Measurements from ENCODE around the gene RTL3.

The RTL3 gene, protein sequence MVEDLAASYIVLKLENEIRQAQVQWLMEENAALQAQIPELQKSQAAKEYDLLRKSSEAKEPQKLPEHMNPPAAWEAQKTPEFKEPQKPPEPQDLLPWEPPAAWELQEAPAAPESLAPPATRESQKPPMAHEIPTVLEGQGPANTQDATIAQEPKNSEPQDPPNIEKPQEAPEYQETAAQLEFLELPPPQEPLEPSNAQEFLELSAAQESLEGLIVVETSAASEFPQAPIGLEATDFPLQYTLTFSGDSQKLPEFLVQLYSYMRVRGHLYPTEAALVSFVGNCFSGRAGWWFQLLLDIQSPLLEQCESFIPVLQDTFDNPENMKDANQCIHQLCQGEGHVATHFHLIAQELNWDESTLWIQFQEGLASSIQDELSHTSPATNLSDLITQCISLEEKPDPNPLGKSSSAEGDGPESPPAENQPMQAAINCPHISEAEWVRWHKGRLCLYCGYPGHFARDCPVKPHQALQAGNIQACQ

GRCh38 chrX:78658845-78659744 lies at the start of gene RTL3:
RTL3 (minus strand) TSS chrX:78659328; CDS start chrX:78658420, 908 bp downstream.
- Histone ChIP-seq H3K9me3 (ENCODE audit: control insufficient read depth in 2 of 2, low read length in 2 of 2) (no peaks in the 10 kb centered on the region), H3K4me3 (ENCODE audit: low read length in 2 of 2) (no peak within 1 kb of the TSS), H3K27me3 (ENCODE audit: control insufficient read depth in 1 of 2, insufficient read depth in 2 of 2, low read length in 2 of 2) (peaks cover 0 to 7% of the 10 kb centered on the region in 2 donors), H3K4me1 (ENCODE audit: control insufficient read depth, insufficient read depth, low read length) (peaks cover 5% of the 10 kb centered on the region), H3K9ac (ENCODE audit: low read length in 2 of 2) (no peak within 1 kb of the TSS), H3K27ac (ENCODE audit: low read length) (peak within 1 kb of the TSS; percentile 18), H3K36me3 (ENCODE audit: control insufficient read depth in 2 of 2, insufficient read depth in 2 of 2, low read length in 2 of 2) (no peaks in the 10 kb centered on the region)

DNA sequence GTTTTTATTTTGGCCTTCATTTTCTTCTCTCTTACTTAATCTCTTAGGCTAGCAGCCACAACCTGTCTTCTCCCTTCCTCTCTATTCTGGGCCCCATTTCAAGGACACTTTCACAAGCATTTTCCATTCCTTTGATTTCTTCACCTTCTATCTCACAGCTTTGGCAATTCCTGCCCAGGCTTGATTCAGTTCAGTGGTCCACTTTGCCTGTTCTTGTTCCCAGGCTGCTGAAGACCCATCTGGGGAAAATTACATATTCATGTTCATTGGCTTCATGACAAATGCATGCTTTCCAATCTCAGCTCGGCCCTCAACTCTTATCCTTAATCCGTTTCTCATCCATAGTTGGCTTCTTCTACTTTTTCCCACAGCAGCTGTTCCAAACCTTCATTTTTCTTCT lies 49.7 kb upstream of the RTL3 start:
- Histone ChIP-seq H3K9me3 (ENCODE audit: control insufficient read depth in 2 of 2, low read length in 2 of 2) (no peaks in the 10 kb centered on the region), H3K36me3 (ENCODE audit: control insufficient read depth in 2 of 2, insufficient read depth in 2 of 2, low read length in 2 of 2) (no peaks in the 10 kb centered on the region), H3K27me3 (ENCODE audit: control insufficient read depth in 1 of 2, insufficient read depth in 2 of 2, low read length in 2 of 2) (no peaks in the 10 kb centered on the region), H3K27ac (ENCODE audit: low read length) (no peak overlapping the region), H3K9ac (ENCODE audit: low read length in 2 of 2) (no peak overlapping the region), H3K4me3 (ENCODE audit: low read length in 2 of 2) (no peak overlapping the region), H3K4me1 (ENCODE audit: control insufficient read depth, insufficient read depth, low read length) (no peaks in the 10 kb centered on the region)

- no peak overlapping the region for H3K27ac ChIP-seq (ENCODE audit: low read length)
- H3K4me3 ChIP-seq (ENCODE audit: low read length in 2 of 2): no peak overlapping the region
- no peak overlapping the region for H3K9ac ChIP-seq (ENCODE audit: low read length in 2 of 2)
- H3K4me1 ChIP-seq (ENCODE audit: control insufficient read depth, insufficient read depth, low read length): no peaks in the 10 kb centered on the region
- no peaks in the 10 kb centered on the region for H3K9me3 ChIP-seq (ENCODE audit: control insufficient read depth in 2 of 2, low read length in 2 of 2)
- no peaks in the 10 kb centered on the region for H3K27me3 ChIP-seq (ENCODE audit: control insufficient read depth in 1 of 2, insufficient read depth in 2 of 2, low read length in 2 of 2)
- H3K36me3 ChIP-seq (ENCODE audit: control insufficient read depth in 2 of 2, insufficient read depth in 2 of 2, low read length in 2 of 2): no peaks in the 10 kb centered on the region
Measured at GRCh38 chrX:78708262-78708661, 49.1 kb upstream of the RTL3 start.

- Histone ChIP-seq H3K36me3 (ENCODE audit: control insufficient read depth in 2 of 2, insufficient read depth in 2 of 2, low read length in 2 of 2) (no peaks in the 10 kb centered on the region), H3K9me3 (ENCODE audit: control insufficient read depth in 2 of 2, low read length in 2 of 2) (no peaks in the 10 kb centered on the region), H3K27me3 (ENCODE audit: control insufficient read depth in 1 of 2, insufficient read depth in 2 of 2, low read length in 2 of 2) (no peaks in the 10 kb centered on the region), H3K9ac (ENCODE audit: low read length in 2 of 2) (no peak overlapping the region), H3K4me3 (ENCODE audit: low read length in 2 of 2) (no peak overlapping the region), H3K27ac (ENCODE audit: low read length) (no peak overlapping the region), H3K4me1 (ENCODE audit: control insufficient read depth, insufficient read depth, low read length) (no peaks in the 10 kb centered on the region)
Measured at GRCh38 chrX:78706071-78706470, 46.9 kb upstream of the RTL3 start.

DNA sequence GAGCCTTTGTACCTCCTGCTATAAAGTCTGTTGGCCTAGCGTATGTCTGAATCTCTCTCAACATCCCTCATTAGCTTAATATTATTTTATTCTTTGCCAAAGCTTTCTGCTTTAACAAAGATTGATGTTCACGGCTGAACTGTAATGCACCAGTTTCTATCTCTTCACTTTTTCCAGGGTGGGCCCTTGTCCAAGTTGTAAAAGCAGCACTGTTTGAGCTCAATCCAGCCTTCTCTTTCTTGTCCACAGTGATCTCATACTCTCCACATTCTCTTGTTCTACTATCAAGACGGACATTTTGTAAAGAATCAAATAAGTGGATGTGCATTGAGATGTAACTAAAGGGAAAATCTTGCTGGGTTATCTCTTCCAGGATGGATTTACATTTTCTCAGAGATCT lies 34.4 kb upstream of the RTL3 start:
- H3K4me3 ChIP-seq (ENCODE audit: low read length in 2 of 2): no peak overlapping the region
- no peaks in the 10 kb centered on the region for H3K9me3 ChIP-seq (ENCODE audit: control insufficient read depth in 2 of 2, low read length in 2 of 2)
- H3K36me3 ChIP-seq (ENCODE audit: control insufficient read depth in 2 of 2, insufficient read depth in 2 of 2, low read length in 2 of 2): no peaks in the 10 kb centered on the region
- no peak overlapping the region for H3K27ac ChIP-seq (ENCODE audit: low read length)
- no peak overlapping the region for H3K9ac ChIP-seq (ENCODE audit: low read length in 2 of 2)
- peaks cover 0 to 2% of the 10 kb centered on the region in 2 donors for H3K27me3 ChIP-seq (ENCODE audit: control insufficient read depth in 1 of 2, insufficient read depth in 2 of 2, low read length in 2 of 2)
- no peaks in the 10 kb centered on the region for H3K4me1 ChIP-seq (ENCODE audit: control insufficient read depth, insufficient read depth, low read length)

GRCh38 chrX:78693012-78693411 lies 33.9 kb upstream of the RTL3 start:
- no peak overlapping the region for H3K9ac ChIP-seq (ENCODE audit: low read length in 2 of 2)
- no peaks in the 10 kb centered on the region for H3K9me3 ChIP-seq (ENCODE audit: control insufficient read depth in 2 of 2, low read length in 2 of 2)
- no peak overlapping the region for H3K27ac ChIP-seq (ENCODE audit: low read length)
- H3K27me3 ChIP-seq (ENCODE audit: control insufficient read depth in 1 of 2, insufficient read depth in 2 of 2, low read length in 2 of 2): peaks cover 0 to 2% of the 10 kb centered on the region in 2 donors
- H3K4me1 ChIP-seq (ENCODE audit: control insufficient read depth, insufficient read depth, low read length): no peaks in the 10 kb centered on the region
- no peak overlapping the region for H3K4me3 ChIP-seq (ENCODE audit: low read length in 2 of 2)
- H3K36me3 ChIP-seq (ENCODE audit: control insufficient read depth in 2 of 2, insufficient read depth in 2 of 2, low read length in 2 of 2): no peaks in the 10 kb centered on the region

- H3K9me3 ChIP-seq (ENCODE audit: control insufficient read depth in 2 of 2, low read length in 2 of 2): no peaks in the 10 kb centered on the region
- H3K4me3 ChIP-seq (ENCODE audit: low read length in 2 of 2): no peak overlapping the region
- H3K9ac ChIP-seq (ENCODE audit: low read length in 2 of 2): no peak overlapping the region
- no peaks in the 10 kb centered on the region for H3K36me3 ChIP-seq (ENCODE audit: control insufficient read depth in 2 of 2, insufficient read depth in 2 of 2, low read length in 2 of 2)
- H3K27ac ChIP-seq (ENCODE audit: low read length): no peak overlapping the region
- no peaks in the 10 kb centered on the region for H3K27me3 ChIP-seq (ENCODE audit: control insufficient read depth in 1 of 2, insufficient read depth in 2 of 2, low read length in 2 of 2)
- no peaks in the 10 kb centered on the region for H3K4me1 ChIP-seq (ENCODE audit: control insufficient read depth, insufficient read depth, low read length)
Measured at GRCh38 chrX:78687586-78687985, 28.5 kb upstream of the RTL3 start.

GRCh38 chrX:78673246-78673645 lies 14.1 kb upstream of the RTL3 start:
- no peak overlapping the region for H3K4me3 ChIP-seq (ENCODE audit: low read length in 2 of 2)
- no peak overlapping the region for H3K27ac ChIP-seq (ENCODE audit: low read length)
- H3K36me3 ChIP-seq (ENCODE audit: control insufficient read depth in 2 of 2, insufficient read depth in 2 of 2, low read length in 2 of 2): no peaks in the 10 kb centered on the region
- no peak overlapping the region for H3K9ac ChIP-seq (ENCODE audit: low read length in 2 of 2)
- H3K9me3 ChIP-seq (ENCODE audit: control insufficient read depth in 2 of 2, low read length in 2 of 2): peaks cover 0 to 5% of the 10 kb centered on the region in 2 donors
- H3K27me3 ChIP-seq (ENCODE audit: control insufficient read depth in 1 of 2, insufficient read depth in 2 of 2, low read length in 2 of 2): no peaks in the 10 kb centered on the region
- H3K4me1 ChIP-seq (ENCODE audit: control insufficient read depth, insufficient read depth, low read length): no peaks in the 10 kb centered on the region

DNA sequence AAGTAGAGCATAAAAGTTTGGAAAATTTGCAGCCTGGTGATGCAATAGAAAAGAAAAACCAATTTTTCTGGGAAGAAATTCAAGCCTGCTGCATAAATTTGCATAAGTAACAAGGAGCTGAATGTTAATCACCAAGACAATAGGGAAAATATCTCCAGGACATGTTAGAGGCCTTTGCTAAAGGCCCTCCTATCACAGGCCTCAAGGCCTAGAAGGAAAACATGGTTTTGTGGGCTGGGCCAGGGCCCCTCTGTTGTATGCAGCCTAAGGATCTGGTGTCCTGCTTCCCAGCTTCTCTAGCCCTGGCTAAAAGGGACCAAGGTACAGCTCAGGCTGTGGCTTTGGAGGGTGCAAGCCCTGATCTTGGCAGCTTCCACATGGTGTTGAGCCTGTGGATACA lies 6.2 kb upstream of the RTL3 start:
- H3K27ac ChIP-seq (ENCODE audit: low read length): no peak overlapping the region
- no peaks in the 10 kb centered on the region for H3K36me3 ChIP-seq (ENCODE audit: control insufficient read depth in 2 of 2, insufficient read depth in 2 of 2, low read length in 2 of 2)
- no peaks in the 10 kb centered on the region for H3K9me3 ChIP-seq (ENCODE audit: control insufficient read depth in 2 of 2, low read length in 2 of 2)
- H3K9ac ChIP-seq (ENCODE audit: low read length in 2 of 2): no peak overlapping the region
- H3K27me3 ChIP-seq (ENCODE audit: control insufficient read depth in 1 of 2, insufficient read depth in 2 of 2, low read length in 2 of 2): no peaks in the 10 kb centered on the region
- no peaks in the 10 kb centered on the region for H3K4me1 ChIP-seq (ENCODE audit: control insufficient read depth, insufficient read depth, low read length)
- H3K4me3 ChIP-seq (ENCODE audit: low read length in 2 of 2): no peak overlapping the region

GRCh38 chrX:78661836-78662235 lies 2.7 kb upstream of the RTL3 start:
- Histone ChIP-seq H3K36me3 (ENCODE audit: control insufficient read depth in 2 of 2, insufficient read depth in 2 of 2, low read length in 2 of 2) (no peaks in the 10 kb centered on the region), H3K9ac (ENCODE audit: low read length in 2 of 2) (no peak overlapping the region), H3K9me3 (ENCODE audit: control insufficient read depth in 2 of 2, low read length in 2 of 2) (no peaks in the 10 kb centered on the region), H3K27ac (ENCODE audit: low read length) (no peak overlapping the region), H3K27me3 (ENCODE audit: control insufficient read depth in 1 of 2, insufficient read depth in 2 of 2, low read length in 2 of 2) (peaks cover 0 to 4% of the 10 kb centered on the region in 2 donors), H3K4me1 (ENCODE audit: control insufficient read depth, insufficient read depth, low read length) (peaks cover 5% of the 10 kb centered on the region), H3K4me3 (ENCODE audit: low read length in 2 of 2) (no peak overlapping the region)
